Left forelimb (tissue), 1 donor: ENCODE results near the gene SAMD11.
"Not testable (repeated sequence)": the region's sequence is repeated elsewhere in the genome, so short reads cannot be mapped to it uniquely, and the experiment has no call there.

Experiments
- DNase-seq: peaks from one replicate; pipeline ENCODE4 v3.0.0-alpha.2; 2018; ENCODE audit warnings: low spot score

Gene SAMD11

GRCh38 chr1:943545-944340 lies 20.0 kb downstream of the SAMD11 start:
- DNase-seq = no peak

- no peak for DNase-seq
These were observed 20.9 kb downstream of the SAMD11 start for GRCh38 chr1:944341-945325.

GRCh38 chr1:945688-946556 lies 22.2 kb downstream of the SAMD11 start:
- no peak for DNase-seq

DNA sequence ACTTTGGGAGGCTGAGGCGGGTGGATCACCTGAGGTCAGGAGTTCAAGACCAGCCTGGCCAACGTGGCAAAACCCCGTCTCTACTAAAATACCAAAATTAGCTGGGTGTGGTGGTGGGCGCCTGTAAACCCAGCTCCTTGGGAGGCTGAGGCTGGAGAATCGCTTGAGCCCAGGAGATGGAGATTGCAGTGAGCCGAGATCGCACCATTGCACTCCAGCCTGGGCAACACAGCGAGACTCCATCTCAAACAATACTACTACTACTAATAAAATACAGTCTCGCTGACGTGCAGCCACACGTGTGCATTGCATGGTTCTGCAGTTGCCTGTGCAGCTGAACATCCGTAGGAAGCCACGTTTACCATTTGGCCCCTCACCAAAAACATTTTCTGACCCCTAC lies 23.1 kb downstream of the SAMD11 start:
- not testable (repeated sequence) for DNase-seq

- no peak for DNase-seq
These were observed 24.2 kb downstream of the SAMD11 start for GRCh38 chr1:947958-948357.

GRCh38 chr1:950268-950667 lies 26.5 kb downstream of the SAMD11 start:
- DNase-seq = no peak

GRCh38 chr1:950881-951280 lies 27.2 kb downstream of the SAMD11 start:
- DNase-seq = no peak

DNA sequence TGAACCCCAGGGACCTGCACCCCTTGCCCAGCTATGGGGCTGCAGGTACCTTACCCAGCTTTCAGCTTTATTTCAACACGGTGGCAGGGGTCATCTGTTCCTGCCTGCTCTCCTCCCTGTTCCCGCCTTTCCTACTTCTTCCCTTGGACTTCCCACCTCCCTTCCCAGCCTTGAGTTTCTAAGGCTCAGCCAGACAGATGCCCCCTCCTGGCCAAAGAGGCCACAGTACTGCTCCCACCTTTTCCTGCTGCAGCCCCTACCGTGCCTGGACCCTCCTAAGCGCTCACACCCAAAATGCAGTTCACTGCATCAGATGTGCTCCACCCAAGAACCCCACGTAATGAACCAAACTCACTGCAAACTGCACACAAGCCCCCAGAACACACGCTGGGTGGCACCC lies 27.6 kb downstream of the SAMD11 start:
- DNase-seq = no peak

GRCh38 chr1:952201-952600 lies 28.5 kb downstream of the SAMD11 start:
- DNase-seq = no peak

DNA sequence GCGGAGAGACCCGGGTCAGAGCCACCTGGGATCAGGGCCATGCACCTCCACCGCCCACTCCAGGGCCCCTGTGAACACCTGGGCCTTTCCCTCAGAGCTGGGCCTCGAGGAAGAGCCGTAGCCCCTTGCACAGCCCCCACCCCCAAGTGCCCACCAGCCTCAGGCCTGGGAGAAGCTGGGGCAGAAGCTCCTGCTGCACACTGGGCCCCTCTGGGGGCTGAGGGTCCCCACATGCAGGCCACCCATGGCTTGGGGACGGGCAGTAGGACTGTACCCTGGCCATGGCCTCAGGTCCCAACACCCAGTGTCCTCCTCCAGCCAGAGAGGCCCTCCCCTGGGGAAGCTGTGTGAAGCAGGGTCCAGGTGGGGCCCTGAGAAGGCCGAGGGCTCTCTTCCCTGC lies 28.9 kb downstream of the SAMD11 start:
- no peak for DNase-seq

- DNase-seq = no peak
These were observed 30.0 kb downstream of the SAMD11 start for GRCh38 chr1:953524-954320.

- DNase-seq = no peak
These were observed 31.2 kb downstream of the SAMD11 start for GRCh38 chr1:954927-955326.

GRCh38 chr1:955474-955873 lies 31.8 kb downstream of the SAMD11 start:
- no peak for DNase-seq

- DNase-seq = no peak
These were observed 32.9 kb downstream of the SAMD11 start for GRCh38 chr1:956636-957035.

GRCh38 chr1:958823-959730 lies 35.4 kb downstream of the SAMD11 start, which contains the start of gene NOC2L:
TSS of gene NOC2L (minus strand) at chr1:959256. CDS start at chr1:959240, 16 bp downstream.
- peak; percentile 99 for DNase-seq

- DNase-seq = no peak
These were observed 36.1 kb downstream of the SAMD11 start for GRCh38 chr1:959731-960362.

DNA sequence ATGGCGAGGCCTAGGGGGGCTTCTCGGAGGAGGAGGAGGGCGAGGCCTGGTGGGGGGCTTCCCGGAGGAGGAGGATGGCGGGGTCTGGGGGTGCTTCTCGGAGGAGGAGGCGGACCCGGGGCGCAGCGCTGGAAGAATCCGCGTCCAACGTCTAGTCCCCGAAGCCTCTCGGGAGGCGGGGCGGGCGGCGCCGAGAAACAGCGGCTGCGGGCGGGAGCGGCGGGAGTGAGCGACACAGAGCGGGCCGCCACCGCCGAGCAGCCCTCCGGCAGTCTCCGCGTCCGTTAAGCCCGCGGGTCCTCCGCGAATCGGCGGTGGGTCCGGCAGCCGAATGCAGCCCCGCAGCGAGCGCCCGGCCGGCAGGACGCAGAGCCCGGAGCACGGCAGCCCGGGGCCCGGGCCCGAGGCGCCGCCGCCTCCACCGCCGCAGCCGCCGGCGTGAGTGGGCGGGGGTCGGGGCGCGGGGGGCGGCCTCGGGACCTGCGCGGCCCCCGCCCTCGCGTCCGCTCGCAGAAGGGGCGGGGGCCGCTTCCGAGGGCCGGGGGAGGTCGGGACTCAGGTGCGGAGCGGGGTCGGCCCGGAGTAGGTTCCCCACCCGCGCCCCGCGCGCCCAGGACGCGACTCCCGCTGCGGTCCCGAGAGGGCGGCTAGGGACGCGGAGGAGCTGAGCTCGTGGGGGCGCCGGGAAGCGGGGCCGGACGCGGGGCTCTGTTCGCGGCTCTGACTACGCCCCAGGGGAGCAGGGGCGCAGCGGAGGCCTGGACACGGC lies 36.8 kb downstream of the SAMD11 start, which contains the start of gene KLHL17:
Gene KLHL17 (plus strand): TSS at position 222 of the 769 bp plus-strand sequence. CDS start 110 bp downstream, at position 332.
- no peak for DNase-seq

- DNase-seq = no peak
These were observed 37.5 kb downstream of the SAMD11 start for GRCh38 chr1:961132-961669.
